Pancreas (tissue), 10 donors: ENCODE data around the gene VMP1. TPM values are rescaled to one million over a fixed set of nuclear protein-coding genes. Genes with fewer than 3 reads are reported as not detected.
A peak's percentile ranks its signal among the peaks of the same experiment; 100 is the strongest.
"Not testable (repeated sequence)": the region's sequence is repeated elsewhere in the genome, so short reads cannot be mapped to it uniquely, and the experiment has no call there.

ENCODE experiments used
- ATAC-seq, 4 donors: fragments of 200-7000 bp; cut with Tn5 transposase; one replicate each; pipeline versions ENCODE4 v1.8.0 to v1.9.1; 2020; ENCODE audit warnings: mild to moderate bottlenecking in 4 of 4, moderate library complexity in 4 of 4
- DNase-seq, 6 donors: peaks; one replicate each; pipeline ENCODE4 v3.0.0-alpha.2; 2020
- FAIRE-seq: peaks from 2 replicates; lab custom pipeline; 2012; peaks lifted over from hg19 to GRCh38; lab: Jason Lieb, UNC
- H3K27ac ChIP-seq, 4 donors: fragments of 200-600 bp; sonication (generic); 1 replicate in 3 of 4; 2 replicates in 1 of 4; pipeline versions ENCODE4 v1.5.0 to v1.8.0; 2020
- H3K27me3 ChIP-seq, 4 donors: fragments of 200-600 bp; one replicate each; pipeline ENCODE4 v1.8.0; 2021
- H3K36me3 ChIP-seq, 3 donors: fragments of 200-600 bp; sonication (generic) in 1 of 3; one replicate each; pipeline versions ENCODE4 v1.5.0 to v1.8.0; 2020 to 2021
- H3K4me1 ChIP-seq, 3 donors: fragments of 200-600 bp; one replicate each; pipeline ENCODE4 v1.8.0; 2021
- H3K4me3 ChIP-seq, 4 donors: fragments of 200-600 bp; sonication (generic) in 2 of 4; one replicate each; pipeline versions ENCODE4 v1.5.0 to v1.8.0; 2020 to 2021
- H3K9me3 ChIP-seq, 4 donors: fragments of 200-600 bp; one replicate each; pipeline ENCODE4 v1.8.0; 2021
- WGBS, 2 donors: extraction: QIAGEN DNeasy Blood & Tissue Kit; methylation state at CpG; one replicate each; pipeline ENCODE4 v1.1.7; 2013; 5-methylcytosine and 5-hydroxymethylcytosine counted together
- intact Hi-C, 3 donors: fragments of 100-400 bp; cut with DNase I; formaldehyde crosslinking; loops; one replicate each; pipeline versions ENCODE4 v1.11.1 to v1.14.2; 2022
- polyA plus RNA-seq, 2 donors: library from polyadenylated mRNA; stranded (reverse); fragments of 200-250 nt; gene quantifications; one replicate each; pipeline ENCODE4 v1.2.3, GENCODE V29; 2013
- total RNA-seq, 6 donors: library from RNA; stranded (reverse); fragmentation: NEBNext Ultra II Directional in 4 of 6; extraction: Animal tissue kit (Norgen Biotek cat#: 25700) in 4 of 6; gene quantifications; one replicate each; pipeline versions ENCODE4 v1.2.1 to v1.2.4, GENCODE V29; 2021 to 2023
- TF ChIP-seq, protein P1 (sequence below), 4 donors: fragments of 200-600 bp; sonication (generic) in 3 of 4; IDR thresholded peaks; one replicate each; pipeline versions ENCODE4 v1.5.0 to v1.8.0; 2021; ENCODE audit warnings: antibody characterized with exemption in 4 of 4
- donor health status: healthy with polysubstance abuse.
- donor health status: DM: no; HTN: no; CAD: no; lungs with moderate emphysema.
- donor health status: DM: no; HTN: no; CAD: no.
- donor health status: control.
- donor health status: control.
- donor health status: Bipolar disorder and iron deficiency.
- donor health status: DM: yes; HTN: yes; CAD: no.
- donor health status: DM: no; HTN: no; CAD: no.
- donor health status: DM: no; HTN: no; CAD: no.
- donor health status: DM: yes; HTN: yes; CAD: no.

The VMP1 gene
- total and polyA plus RNA-seq, 8 donors, result 55.5 to 177 (median 91.8) TPM

DNA sequence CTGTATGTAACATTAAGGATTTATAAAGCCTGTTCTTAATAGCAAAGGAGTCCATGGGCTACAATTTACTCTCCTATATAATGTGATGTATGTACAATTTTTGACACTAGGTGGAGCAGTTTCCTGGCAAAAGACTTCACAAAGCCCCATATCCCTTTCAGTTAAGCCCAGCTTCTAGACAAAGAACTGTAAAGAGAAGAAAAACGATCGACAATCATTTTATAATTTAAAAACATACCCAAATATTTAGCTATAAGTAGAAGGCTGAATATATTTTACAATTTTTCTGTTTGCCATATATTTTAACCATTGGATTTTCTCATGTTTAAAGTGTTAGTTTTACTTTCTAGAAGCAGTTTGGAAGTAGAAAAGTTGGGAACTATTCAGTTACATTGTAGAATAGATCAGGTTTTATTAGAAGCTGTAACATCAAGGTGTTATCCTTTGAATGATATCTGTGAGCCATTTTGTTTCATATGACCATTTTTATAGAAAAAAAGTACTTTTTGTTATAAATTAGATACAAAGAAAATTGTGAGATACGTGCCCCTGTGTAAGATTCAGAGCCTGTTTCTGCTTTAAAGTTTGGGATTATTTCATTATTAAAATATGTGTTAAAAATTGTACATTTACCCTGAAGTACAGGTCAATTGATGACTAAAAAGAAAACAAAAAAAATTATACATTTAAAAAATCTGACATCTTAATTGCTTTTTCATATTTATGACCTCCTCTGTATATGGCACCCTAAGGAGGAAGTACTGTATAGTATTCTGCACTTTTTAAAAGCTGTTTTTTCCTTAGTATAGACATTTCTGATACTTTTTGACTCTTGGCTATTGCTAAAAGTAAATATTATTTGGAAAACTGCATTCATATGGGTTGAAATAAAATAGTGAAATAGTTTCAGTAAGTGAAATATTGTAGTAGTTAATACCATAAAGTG is 46.3 kb downstream of the VMP1 start:
- H3K4me1 ChIP-seq, result peaks cover 4 to 41% (median 22%) of the 10 kb centered on the region in 3 donors
- peak overlapping the region in 2 of 4 donors; percentile 49 to 79 for H3K27ac ChIP-seq
- H3K27me3 ChIP-seq, result no peaks in the 10 kb centered on the region
- DNase-seq, result peak in 1 of 6 donors; percentile 34
- 29 to 32% methylated on average over 3 of the region's 3 CpGs for WGBS, 2 donors
- no peak overlapping the region for H3K4me3 ChIP-seq
- TF ChIP-seq, protein P1, sequence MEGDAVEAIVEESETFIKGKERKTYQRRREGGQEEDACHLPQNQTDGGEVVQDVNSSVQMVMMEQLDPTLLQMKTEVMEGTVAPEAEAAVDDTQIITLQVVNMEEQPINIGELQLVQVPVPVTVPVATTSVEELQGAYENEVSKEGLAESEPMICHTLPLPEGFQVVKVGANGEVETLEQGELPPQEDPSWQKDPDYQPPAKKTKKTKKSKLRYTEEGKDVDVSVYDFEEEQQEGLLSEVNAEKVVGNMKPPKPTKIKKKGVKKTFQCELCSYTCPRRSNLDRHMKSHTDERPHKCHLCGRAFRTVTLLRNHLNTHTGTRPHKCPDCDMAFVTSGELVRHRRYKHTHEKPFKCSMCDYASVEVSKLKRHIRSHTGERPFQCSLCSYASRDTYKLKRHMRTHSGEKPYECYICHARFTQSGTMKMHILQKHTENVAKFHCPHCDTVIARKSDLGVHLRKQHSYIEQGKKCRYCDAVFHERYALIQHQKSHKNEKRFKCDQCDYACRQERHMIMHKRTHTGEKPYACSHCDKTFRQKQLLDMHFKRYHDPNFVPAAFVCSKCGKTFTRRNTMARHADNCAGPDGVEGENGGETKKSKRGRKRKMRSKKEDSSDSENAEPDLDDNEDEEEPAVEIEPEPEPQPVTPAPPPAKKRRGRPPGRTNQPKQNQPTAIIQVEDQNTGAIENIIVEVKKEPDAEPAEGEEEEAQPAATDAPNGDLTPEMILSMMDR (IDR thresholded peaks at IDR 0.05), result peak; percentile 31 to 51 (median 39)
- H3K36me3 ChIP-seq, result no peaks in the 10 kb centered on the region
- H3K9me3 ChIP-seq, result no peaks in the 10 kb centered on the region
- intact Hi-C loops, result loop anchor here in 1 of 3 donors (5.0 kb wide), 1 partner anchor 109 kb away; no protein-coding TSS in a partner anchor
- FAIRE-seq, result peak; percentile 94
- ATAC-seq, result peak; percentile 86 to 94 (median 92)

DNA sequence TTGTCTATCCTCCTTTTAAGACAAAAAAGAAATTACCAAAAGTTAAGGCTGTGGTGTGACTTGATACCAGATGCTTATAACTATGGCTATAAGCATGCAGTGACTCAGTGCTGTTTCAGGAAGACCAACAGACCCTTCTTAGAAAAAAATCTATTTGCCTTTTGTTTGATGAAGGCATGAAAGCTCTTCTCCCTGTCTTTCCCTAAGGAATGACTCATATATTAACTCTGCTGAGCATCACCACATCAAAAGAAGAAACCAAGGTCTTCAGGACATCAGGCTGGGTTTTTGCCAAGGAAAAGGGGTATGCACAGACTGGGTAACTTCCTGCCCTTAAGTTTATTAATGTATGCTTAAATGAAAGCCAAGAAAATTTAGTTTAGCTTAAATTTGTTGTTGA is 47.1 kb downstream of the VMP1 start:
- ATAC-seq (peak in 3 of 4 donors; percentile 20 to 40 (median 37)), FAIRE-seq (no peak), DNase-seq (no peak)
- peaks cover 4 to 41% (median 22%) of the 10 kb centered on the region in 3 donors for H3K4me1 ChIP-seq
- peak overlapping the region in 2 of 4 donors; percentile 49 to 79 for H3K27ac ChIP-seq
- TF ChIP-seq, protein P1 (IDR thresholded peaks at IDR 0.05), result no peak
- H3K36me3 ChIP-seq, result no peaks in the 10 kb centered on the region
- H3K27me3 ChIP-seq, result no peaks in the 10 kb centered on the region
- intact Hi-C loops, result loop anchor here in 1 of 3 donors (5.0 kb wide), 1 partner anchor 108 kb away; no protein-coding TSS in a partner anchor
- H3K9me3 ChIP-seq, result no peaks in the 10 kb centered on the region
- no peak overlapping the region for H3K4me3 ChIP-seq

DNA sequence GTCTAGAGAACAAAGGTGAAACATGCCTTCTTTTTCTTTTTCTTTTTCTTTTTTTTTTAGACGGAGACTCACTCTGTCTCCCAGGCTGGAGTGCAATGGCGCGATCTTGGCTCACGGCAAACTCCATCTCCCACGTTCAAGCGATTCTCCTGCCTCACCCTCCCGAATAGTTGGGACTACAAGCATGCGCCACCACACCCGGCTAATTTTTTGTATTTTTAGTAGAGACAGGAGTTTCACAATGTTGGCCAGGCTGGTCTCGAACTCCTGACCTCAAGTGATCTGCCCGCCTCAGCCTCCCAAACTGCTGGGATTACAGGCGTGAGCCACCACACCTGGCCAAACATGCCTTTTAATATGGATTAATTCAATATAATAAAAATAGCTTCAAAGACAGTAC is 47.6 kb downstream of the VMP1 start:
- ATAC-seq, H3K36me3 ChIP-seq, DNase-seq, intact Hi-C loops, FAIRE-seq, H3K27me3 ChIP-seq, H3K4me3 ChIP-seq, H3K9me3 ChIP-seq: not testable (repeated sequence)
- H3K4me1 ChIP-seq, result peaks cover 4 to 41% (median 22%) of the 10 kb centered on the region in 3 donors
- peak overlapping the region in 3 of 4 donors; percentile 28 to 79 (median 49) for H3K27ac ChIP-seq
- WGBS, 2 donors, result 97% methylated on average over 12 of the region's 12 CpGs

DNA sequence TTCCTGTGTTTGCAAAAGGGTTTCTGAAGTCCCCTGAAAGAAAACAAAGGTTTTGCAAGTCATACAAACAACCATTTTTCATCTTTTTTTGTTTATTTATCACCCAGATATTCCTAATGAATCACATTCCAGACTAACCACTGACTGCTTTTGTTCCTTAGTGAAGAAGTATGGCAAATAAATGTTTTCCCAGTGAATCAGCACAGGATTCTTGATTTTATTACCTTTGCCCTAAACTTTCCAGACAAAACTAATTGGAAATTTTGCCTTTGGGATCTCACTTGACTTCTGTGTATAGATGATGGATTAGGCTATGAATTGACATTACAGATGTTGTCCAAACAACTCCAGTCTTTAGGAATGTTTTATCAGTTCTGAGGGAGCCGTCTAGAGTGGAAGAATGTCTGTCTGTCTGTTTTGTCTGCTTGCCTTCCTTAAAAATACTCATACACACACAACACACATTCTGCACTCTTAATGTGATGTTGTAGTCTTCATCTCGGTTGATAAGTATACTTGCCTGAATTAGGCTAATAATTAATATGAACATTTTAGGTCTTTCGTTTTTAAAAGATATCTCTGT is 48.9 kb downstream of the VMP1 start:
- peak in 1 of 4 donors; percentile 22 for ATAC-seq
- Histone ChIP-seq H3K36me3 (no peaks in the 10 kb centered on the region), H3K27me3 (no peaks in the 10 kb centered on the region), H3K4me3 (no peak overlapping the region), H3K9me3 (no peaks in the 10 kb centered on the region), H3K27ac (peak overlapping the region in 3 of 4 donors; percentile 28 to 79 (median 49)), H3K4me1 (peaks cover 4 to 42% (median 22%) of the 10 kb centered on the region in 3 donors)
- intact Hi-C loops, result no loop called here
- no peak for DNase-seq
- WGBS, 2 donors, result 19 to 21% methylated on average over 3 of the region's 3 CpGs
- no peak for FAIRE-seq
- TF ChIP-seq, protein P1 (IDR thresholded peaks at IDR 0.05), result no peak

DNA sequence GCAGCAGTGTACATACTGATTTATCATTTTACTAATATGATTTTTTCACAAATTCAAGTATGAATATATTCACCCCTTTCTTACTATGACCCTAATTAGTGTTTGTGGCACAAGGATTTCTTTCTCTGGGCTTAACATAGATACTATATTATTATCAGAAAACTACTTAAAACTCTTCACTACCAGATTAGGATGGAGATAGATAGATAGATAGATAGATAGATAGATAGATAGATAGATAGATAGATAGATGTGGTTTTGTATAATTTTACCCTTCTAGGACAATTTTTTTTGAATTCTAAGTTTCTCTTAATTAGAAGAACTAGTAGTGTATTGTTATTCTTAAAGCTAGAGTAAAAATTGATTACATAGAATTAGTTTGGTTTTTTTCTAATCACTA is 49.6 kb downstream of the VMP1 start:
- no peaks in the 10 kb centered on the region for H3K36me3 ChIP-seq
- intact Hi-C loops, result no loop called here
- TF ChIP-seq, protein P1 (IDR thresholded peaks at IDR 0.05), result no peak
- FAIRE-seq, result no peak
- peak overlapping the region in 2 of 4 donors; percentile 49 to 79 for H3K27ac ChIP-seq
- H3K27me3 ChIP-seq, result no peaks in the 10 kb centered on the region
- peaks cover 4 to 49% (median 27%) of the 10 kb centered on the region in 3 donors for H3K4me1 ChIP-seq
- DNase-seq, result no peak
- H3K9me3 ChIP-seq, result no peaks in the 10 kb centered on the region
- ATAC-seq, result no peak
- H3K4me3 ChIP-seq, result no peak overlapping the region
